ENCODE results near the gene PTPRN2. TPM values are rescaled to one million over a fixed set of nuclear protein-coding genes. Genes with fewer than 3 reads are reported as not detected.

The PTPRN2 gene
- total and polyA plus RNA-seq, 9 of the 15 experiments (the other 6 are each of a cell fraction or from before 2014, with no cell fraction given): not detected

- no peaks in the 10 kb centered on the region for H3K9me1 ChIP-seq (ENCODE audit: control insufficient read depth, insufficient read depth, low read length)
- H3K9ac ChIP-seq (ENCODE audit: insufficient read depth in 1 of 2, low read depth in 2 of 2, low read length in 2 of 2): no peak overlapping the region
- DNase-seq (ENCODE audit: extremely low read depth in 1 of 4, low spot score in 3 of 4): no peak
- H3K79me2 ChIP-seq (ENCODE audit: control insufficient read depth, insufficient read depth, low read length): no peaks in the 10 kb centered on the region
- no peaks in the 10 kb centered on the region for H3K4me1 ChIP-seq (replicated peaks in 1 of 2; ENCODE audit: control insufficient read depth in 2 of 2, insufficient read depth in 2 of 2, low read length in 2 of 2)
- no peak overlapping the region for H3K4me2 ChIP-seq (ENCODE audit: insufficient read depth, low read length)
- ChIA-PET CTCF (ENCODE audit: low intra/inter-chr PET ratio) (no interaction called here), POLR2A (no interaction called here)
- in situ Hi-C loops (cut with MboI) (no loop called here), intact Hi-C loops (cut with micrococcal nuclease) (no loop called here)
- no peak overlapping the region for H2AFZ ChIP-seq (ENCODE audit: low read depth, low read length)
- 1% methylated on average over 9 of the region's 9 CpGs for WGBS (ENCODE audit: insufficient coverage, low coverage, missing lambda C conversion rate)
- no peaks in the 10 kb centered on the region for H3K9me3 ChIP-seq (replicated peaks; ENCODE audit: control insufficient read depth, insufficient read depth, low read depth, low read length)
- H3K27ac ChIP-seq (ENCODE audit: extremely low read depth, low read depth, low read length): no peak overlapping the region
- no peaks in the 10 kb centered on the region for H3K36me3 ChIP-seq (ENCODE audit: control insufficient read depth, insufficient read depth, low read length)
- no peak for ATAC-seq
- FAIRE-seq: no peak
- no peak overlapping the region for H3K4me3 ChIP-seq
- BruUV-seq (replicated peaks): no TSS peak
- peaks cover 12 to 20% of the 10 kb centered on the region in 2 experiments for H3K27me3 ChIP-seq (ENCODE audit: control insufficient read depth in 2 of 2, insufficient read depth in 2 of 2, low read length in 2 of 2)
- H4K20me1 ChIP-seq (replicated peaks; ENCODE audit: control insufficient read depth, insufficient read depth, low read length): no peaks in the 10 kb centered on the region
- TF ChIP-seq ZNF449 (CRISPR knock-in tag; IDR thresholded peaks at IDR 0.05) (no peak), PHF21A (IDR thresholded peaks at IDR 0.05; ENCODE audit: borderline replicate concordance, low read depth) (no peak), ZNF263 (CRISPR knock-in tag; IDR thresholded peaks at IDR 0.05; ENCODE audit: borderline replicate concordance) (no peak), ZNF12 (CRISPR knock-in tag; IDR thresholded peaks at IDR 0.05) (no peak), HLTF (IDR thresholded peaks at IDR 0.05) (no peak), MAX (CRISPR knock-in tag; IDR thresholded peaks at IDR 0.05) (no peak), NBN (IDR thresholded peaks at IDR 0.05; ENCODE audit: low read depth) (no peak), NCOR1 (IDR thresholded peaks at IDR 0.05) (no peak), HDAC1 (IDR thresholded peaks at IDR 0.05) (no peak), HMG20B (CRISPR knock-in tag; IDR thresholded peaks at IDR 0.05) (no peak), NR2C2 (CRISPR knock-in tag; IDR thresholded peaks at IDR 0.05) (no peak), NR2C2 (tag; IDR thresholded peaks at IDR 0.05) (no peak), ZNF431 (CRISPR knock-in tag; IDR thresholded peaks at IDR 0.05) (no peak), REST (IDR thresholded peaks at IDR 0.05; ENCODE audit: borderline replicate concordance) (no peak), REST (CRISPR knock-in tag; IDR thresholded peaks at IDR 0.05; ENCODE audit: low read depth) (no peak), HDGF (IDR thresholded peaks at IDR 0.05) (no peak), STAG1 (CRISPR knock-in tag; IDR thresholded peaks at IDR 0.05; ENCODE audit: borderline replicate concordance) (no peak)
These were observed 624.1 kb downstream of the PTPRN2 start for GRCh38 chr7:157963526-157963925.
